GM18909 (cell line): ENCODE results near the gene GNPTAB.
"Not testable (repeated sequence)": the region's sequence is repeated elsewhere in the genome, so short reads cannot be mapped to it uniquely, and the experiment has no call there.

ENCODE experiments used
- ATAC-seq: cut with Tn5 transposase; IDR thresholded peaks from one replicate; pipeline ENCODE4 v1.9.1; 2021; ENCODE audit warnings: mild to moderate bottlenecking; ENCODE audit not compliant: unreplicated experiment, poor library complexity

GNPTAB gene

GRCh38 chr12:101811342-101811741, 19.4 kb downstream of the GNPTAB start:
- not testable (repeated sequence) for ATAC-seq

- ATAC-seq, result no peak
These were observed 21.6 kb downstream of the GNPTAB start for GRCh38 chr12:101809208-101809607.

GRCh38 chr12:101806265-101806664, 24.5 kb downstream of the GNPTAB start:
- no peak for ATAC-seq

- ATAC-seq, result no peak
These were observed 26.4 kb downstream of the GNPTAB start for GRCh38 chr12:101804409-101804808.

GRCh38 chr12:101803978-101804377, 26.8 kb downstream of the GNPTAB start:
- ATAC-seq, result no peak

GRCh38 chr12:101802486-101802885, 28.3 kb downstream of the GNPTAB start:
- no peak for ATAC-seq

GRCh38 chr12:101799774-101800173, 31.0 kb downstream of the GNPTAB start:
- ATAC-seq, result peak; percentile 38

- no peak for ATAC-seq
These were observed 35.0 kb downstream of the GNPTAB start for GRCh38 chr12:101795786-101796185.

- ATAC-seq, result no peak
These were observed 35.7 kb downstream of the GNPTAB start for GRCh38 chr12:101795013-101795412.

GRCh38 chr12:101794574-101794973, 36.2 kb downstream of the GNPTAB start:
- ATAC-seq, result no peak

GRCh38 chr12:101793401-101793800, 37.4 kb downstream of the GNPTAB start:
- peak; percentile 80 for ATAC-seq

GRCh38 chr12:101792046-101792931, 38.5 kb downstream of the GNPTAB start:
- no peak for ATAC-seq

GRCh38 chr12:101789171-101789570, 41.6 kb downstream of the GNPTAB start:
- no peak for ATAC-seq

GRCh38 chr12:101785671-101786070, 45.1 kb downstream of the GNPTAB start:
- no peak for ATAC-seq

GRCh38 chr12:101784376-101784775, 46.4 kb downstream of the GNPTAB start:
- ATAC-seq, result no peak

- no peak for ATAC-seq
These were observed 46.9 kb downstream of the GNPTAB start for GRCh38 chr12:101783838-101784237.

- no peak for ATAC-seq
These were observed 47.6 kb downstream of the GNPTAB start for GRCh38 chr12:101783150-101783549.

GRCh38 chr12:101782273-101782731, 48.5 kb downstream of the GNPTAB start:
- ATAC-seq, result no peak

- ATAC-seq, result no peak
These were observed 48.9 kb downstream of the GNPTAB start for GRCh38 chr12:101781834-101782233.

GRCh38 chr12:101780599-101780998, 50.2 kb downstream of the GNPTAB start:
- no peak for ATAC-seq

GRCh38 chr12:101779626-101780025, 51.1 kb downstream of the GNPTAB start:
- ATAC-seq, result no peak

GRCh38 chr12:101779200-101779599, 51.6 kb downstream of the GNPTAB start:
- no peak for ATAC-seq
